IMR-90 (cell line): ENCODE results near the gene CTPS1.

Experiments
- POLR2A ChIP-seq: IDR thresholded peaks from 2 replicates; pipeline ENCODE4 v1.6.1; 2012; ENCODE audit warnings: mild to moderate bottlenecking, low read depth, low read length
- TF ChIP-seq, protein P1 (sequence below): conservative IDR thresholded peaks from 2 replicates; pipeline ENCODE4 v1.5.1; 2012; ENCODE audit warnings: mild to moderate bottlenecking, low read depth, low read length, improper control_type of control experiment

DNA sequence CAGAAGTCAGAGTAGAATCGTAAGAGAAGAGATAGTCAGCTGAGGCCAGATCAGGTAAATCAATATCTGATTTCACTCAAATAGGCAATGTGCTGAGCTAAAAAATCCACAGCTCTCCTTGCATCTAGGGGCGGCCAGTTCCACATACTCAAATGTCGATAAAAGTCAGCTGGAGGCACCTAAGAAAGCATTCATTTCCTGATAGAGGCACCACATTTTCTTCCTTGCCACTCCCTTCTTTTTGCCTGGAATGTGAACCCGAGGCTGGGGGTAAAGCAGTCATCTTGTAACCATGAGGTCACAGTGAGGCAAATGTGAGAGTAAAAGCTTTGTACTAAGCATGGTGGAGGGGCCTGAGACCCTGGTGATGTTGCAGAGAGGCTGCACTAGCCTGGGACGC is 24.2 kb upstream of the CTPS1 start:
- TF ChIP-seq, protein P1, sequence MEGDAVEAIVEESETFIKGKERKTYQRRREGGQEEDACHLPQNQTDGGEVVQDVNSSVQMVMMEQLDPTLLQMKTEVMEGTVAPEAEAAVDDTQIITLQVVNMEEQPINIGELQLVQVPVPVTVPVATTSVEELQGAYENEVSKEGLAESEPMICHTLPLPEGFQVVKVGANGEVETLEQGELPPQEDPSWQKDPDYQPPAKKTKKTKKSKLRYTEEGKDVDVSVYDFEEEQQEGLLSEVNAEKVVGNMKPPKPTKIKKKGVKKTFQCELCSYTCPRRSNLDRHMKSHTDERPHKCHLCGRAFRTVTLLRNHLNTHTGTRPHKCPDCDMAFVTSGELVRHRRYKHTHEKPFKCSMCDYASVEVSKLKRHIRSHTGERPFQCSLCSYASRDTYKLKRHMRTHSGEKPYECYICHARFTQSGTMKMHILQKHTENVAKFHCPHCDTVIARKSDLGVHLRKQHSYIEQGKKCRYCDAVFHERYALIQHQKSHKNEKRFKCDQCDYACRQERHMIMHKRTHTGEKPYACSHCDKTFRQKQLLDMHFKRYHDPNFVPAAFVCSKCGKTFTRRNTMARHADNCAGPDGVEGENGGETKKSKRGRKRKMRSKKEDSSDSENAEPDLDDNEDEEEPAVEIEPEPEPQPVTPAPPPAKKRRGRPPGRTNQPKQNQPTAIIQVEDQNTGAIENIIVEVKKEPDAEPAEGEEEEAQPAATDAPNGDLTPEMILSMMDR: no peak
- TF ChIP-seq POLR2A: no peak
